Thymus (tissue), 11 donors: ENCODE results near the gene SMARCA4. TPM values are rescaled to one million over a fixed set of nuclear protein-coding genes. Genes with fewer than 3 reads are reported as not detected.
"Not testable (repeated sequence)": the region's sequence is repeated elsewhere in the genome, so short reads cannot be mapped to it uniquely, and the experiment has no call there.

Experiments used
- DNase-seq, 9 donors: peaks; one replicate each; pipeline ENCODE4 v3.0.0-alpha.2; 2013; ENCODE audit warnings: low spot score in 9 of 9, low read depth in 6 of 9, missing footprints in 1 of 9
- H3K27ac ChIP-seq, 2 donors: one replicate each; pipeline ENCODE4 v1.5.1; 2013; ENCODE audit warnings: control low read depth in 1 of 2, low read depth in 1 of 2, low read length in 1 of 2, mild to moderate bottlenecking in 1 of 2, moderate library complexity in 1 of 2
- H3K27me3 ChIP-seq, 2 donors: one replicate each; pipeline ENCODE4 v1.5.1; 2013; ENCODE audit warnings: low read length in 1 of 2; ENCODE audit not compliant: control insufficient read depth in 2 of 2, insufficient read depth in 1 of 2
- H3K36me3 ChIP-seq, 2 donors: one replicate each; pipeline ENCODE4 v1.5.1; 2013; ENCODE audit warnings: low read length in 1 of 2, mild to moderate bottlenecking in 1 of 2, moderate library complexity in 1 of 2; ENCODE audit not compliant: control insufficient read depth in 2 of 2, insufficient read depth in 2 of 2
- H3K4me1 ChIP-seq, 2 donors: one replicate each; pipeline ENCODE4 v1.5.1; 2013; ENCODE audit warnings: low read length in 2 of 2; ENCODE audit not compliant: control insufficient read depth in 2 of 2, insufficient read depth in 2 of 2
- H3K4me3 ChIP-seq, 2 donors: one replicate each; pipeline ENCODE4 v1.5.1; 2013; ENCODE audit warnings: low read length in 2 of 2, control low read depth in 1 of 2, mild to moderate bottlenecking in 1 of 2
- H3K9me3 ChIP-seq, 2 donors: one replicate each; pipeline ENCODE4 v1.5.1; 2013; ENCODE audit warnings: low read length in 1 of 2, mild to moderate bottlenecking in 1 of 2; ENCODE audit not compliant: control insufficient read depth in 2 of 2, insufficient read depth in 1 of 2
- WGBS: extraction: QIAGEN DNeasy Blood & Tissue Kit; methylation state at CpG from one replicate; pipeline ENCODE4 v1.1.7; 2013; 5-methylcytosine and 5-hydroxymethylcytosine counted together
- polyA plus RNA-seq: library from polyadenylated mRNA; stranded (reverse); fragments of 200-250 nt; gene quantifications from one replicate; pipeline ENCODE4 v1.2.3, GENCODE V29; 2013
- total RNA-seq: library from RNA; stranded (reverse); fragments of 120-200 nt; gene quantifications from one replicate; pipeline ENCODE4 v1.2.4, GENCODE V29; 2013
- donor health status: healthy.

Gene SMARCA4
- total and polyA plus RNA-seq, 2 donors, result 76.6 to 88.0 TPM

DNA sequence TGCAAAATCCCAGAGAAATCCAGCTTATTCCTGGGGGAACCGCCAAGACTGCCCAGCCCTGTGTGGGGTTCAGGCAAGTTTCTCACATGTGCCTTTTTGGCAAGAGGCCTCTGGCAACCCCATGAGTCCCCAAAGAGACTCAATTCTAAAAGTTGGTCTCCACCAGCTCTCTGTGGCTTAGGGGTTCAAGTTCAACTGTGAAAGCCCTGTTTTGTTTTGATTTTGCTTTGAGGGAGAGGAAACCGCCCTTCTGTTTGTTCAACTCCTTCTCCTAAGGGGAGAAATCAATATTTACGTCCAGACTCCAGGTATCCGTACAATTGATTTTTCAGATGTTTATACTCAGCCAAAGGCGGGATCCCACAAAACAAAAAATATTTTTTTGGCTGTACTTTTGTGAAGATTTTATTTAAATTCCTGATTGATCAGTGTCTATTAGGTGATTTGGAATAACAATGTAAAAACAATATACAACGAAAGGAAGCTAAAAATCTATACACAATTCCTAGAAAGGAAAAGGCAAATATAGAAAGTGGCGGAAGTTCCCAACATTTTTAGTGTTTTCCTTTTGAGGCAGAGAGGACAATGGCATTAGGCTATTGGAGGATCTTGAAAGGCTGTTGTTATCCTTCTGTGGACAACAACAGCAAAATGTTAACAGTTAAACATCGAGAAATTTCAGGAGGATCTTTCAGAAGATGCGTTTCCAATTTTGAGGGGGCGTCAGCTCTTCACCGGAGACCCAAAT, 127.8 kb downstream of the SMARCA4 start:
- H3K36me3 ChIP-seq, result peaks cover 0 to under 1% of the 10 kb centered on the region in 2 donors
- peaks cover 9 to 49% of the 10 kb centered on the region in 2 donors for H3K4me1 ChIP-seq
- no peak for DNase-seq
- H3K9me3 ChIP-seq, result no peaks in the 10 kb centered on the region
- peak overlapping the region in 1 of 2 donors; percentile 93 for H3K27ac ChIP-seq
- peaks cover 0 to 2% of the 10 kb centered on the region in 2 donors for H3K27me3 ChIP-seq
- 52% methylated on average over 11 of the region's 11 CpGs for WGBS
- H3K4me3 ChIP-seq, result peak overlapping the region; percentile 79 to 91

DNA sequence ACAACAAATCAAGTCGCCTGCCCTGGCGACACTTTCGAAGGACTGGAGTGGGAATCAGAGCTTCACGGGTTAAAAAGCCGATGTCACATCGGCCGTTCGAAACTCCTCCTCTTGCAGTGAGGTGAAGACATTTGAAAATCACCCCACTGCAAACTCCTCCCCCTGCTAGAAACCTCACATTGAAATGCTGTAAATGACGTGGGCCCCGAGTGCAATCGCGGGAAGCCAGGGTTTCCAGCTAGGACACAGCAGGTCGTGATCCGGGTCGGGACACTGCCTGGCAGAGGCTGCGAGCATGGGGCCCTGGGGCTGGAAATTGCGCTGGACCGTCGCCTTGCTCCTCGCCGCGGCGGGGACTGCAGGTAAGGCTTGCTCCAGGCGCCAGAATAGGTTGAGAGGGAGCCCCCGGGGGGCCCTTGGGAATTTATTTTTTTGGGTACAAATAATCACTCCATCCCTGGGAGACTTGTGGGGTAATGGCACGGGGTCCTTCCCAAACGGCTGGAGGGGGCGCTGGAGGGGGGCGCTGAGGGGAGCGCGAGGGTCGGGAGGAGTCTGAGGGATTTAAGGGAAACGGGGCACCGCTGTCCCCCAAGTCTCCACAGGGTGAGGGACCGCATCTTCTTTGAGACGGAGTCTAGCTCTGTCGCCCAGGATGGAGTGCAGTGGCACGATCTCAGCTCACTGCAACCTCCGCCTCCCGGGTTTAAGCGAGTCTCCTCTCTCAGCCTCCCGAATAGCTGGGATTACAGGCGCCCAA, 128.6 kb downstream of the SMARCA4 start, which contains the start of gene LDLR:
TSS of gene LDLR (plus strand) at position 210 of the 760 bp plus-strand sequence. CDS start at position 296, 86 bp downstream.
- peak in 8 of 9 donors; percentile 67 to 90 (median 76) for DNase-seq
- H3K36me3 ChIP-seq, result peaks cover 0 to 7% of the 10 kb centered on the region in 2 donors
- H3K27ac ChIP-seq, result peak within 1 kb of the TSS; percentile 60 to 93
- peaks cover 9 to 51% of the 10 kb centered on the region in 2 donors for H3K4me1 ChIP-seq
- peaks cover 0 to 2% of the 10 kb centered on the region in 2 donors for H3K27me3 ChIP-seq
- H3K4me3 ChIP-seq, result peak within 1 kb of the TSS; percentile 79 to 91
- under 1% methylated on average over 43 of the region's 43 CpGs for WGBS
- H3K9me3 ChIP-seq, result no peaks in the 10 kb centered on the region

DNA sequence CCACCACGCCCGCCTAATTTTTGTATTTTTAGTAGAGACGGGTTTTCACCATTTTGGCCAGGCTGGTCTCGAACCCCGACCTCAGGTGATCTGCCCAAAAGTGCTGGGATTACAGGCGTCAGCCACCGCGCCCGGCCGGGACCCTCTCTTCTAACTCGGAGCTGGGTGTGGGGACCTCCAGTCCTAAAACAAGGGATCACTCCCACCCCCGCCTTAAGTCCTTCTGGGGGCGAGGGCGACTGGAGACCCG, 129.1 kb downstream of the SMARCA4 start:
- H3K9me3 ChIP-seq, DNase-seq, H3K27me3 ChIP-seq: not testable (repeated sequence)
- H3K27ac ChIP-seq, result peak overlapping the region; percentile 60 to 93
- H3K36me3 ChIP-seq, result peaks cover 0 to 12% of the 10 kb centered on the region in 2 donors
- under 1% methylated on average over 15 of the region's 15 CpGs for WGBS
- peak overlapping the region; percentile 79 to 91 for H3K4me3 ChIP-seq
- H3K4me1 ChIP-seq, result peaks cover 9 to 56% of the 10 kb centered on the region in 2 donors

DNA sequence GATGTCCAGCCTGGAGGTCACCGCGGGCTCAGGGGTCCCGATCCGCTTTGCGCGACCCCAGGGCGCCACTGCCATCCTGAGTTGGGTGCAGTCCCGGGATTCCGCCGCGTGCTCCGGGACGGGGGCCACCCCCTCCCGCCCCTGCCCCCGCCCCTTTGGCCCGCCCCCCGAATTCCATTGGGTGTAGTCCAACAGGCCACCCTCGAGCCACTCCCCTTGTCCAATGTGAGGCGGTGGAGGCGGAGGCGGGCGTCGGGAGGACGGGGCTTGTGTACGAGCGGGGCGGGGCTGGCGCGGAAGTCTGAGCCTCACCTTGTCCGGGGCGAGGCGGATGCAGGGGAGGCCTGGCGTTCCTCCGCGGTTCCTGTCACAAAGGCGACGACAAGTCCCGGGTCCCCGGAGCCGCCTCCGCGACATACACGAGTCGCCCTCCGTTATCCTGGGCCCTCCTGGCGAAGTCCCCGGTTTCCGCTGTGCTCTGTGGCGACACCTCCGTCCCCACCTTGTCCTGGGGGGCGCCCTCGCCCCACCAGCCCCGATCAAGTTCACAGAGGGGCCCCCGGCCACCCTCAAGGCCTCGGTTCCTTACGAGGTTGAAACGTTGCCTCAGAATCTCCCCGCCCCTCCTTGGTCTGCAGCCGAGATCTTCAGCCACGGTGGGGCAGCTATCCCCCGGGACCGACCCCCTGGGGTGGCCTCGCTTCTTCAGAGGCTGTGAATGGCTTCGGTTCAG, 129.6 kb downstream of the SMARCA4 start:
- DNase-seq, result peak; percentile 73 to 97 (median 91)
- H3K36me3 ChIP-seq, result peaks cover 0 to 14% of the 10 kb centered on the region in 2 donors
- H3K4me1 ChIP-seq, result peaks cover 9 to 58% of the 10 kb centered on the region in 2 donors
- peak overlapping the region; percentile 79 to 91 for H3K4me3 ChIP-seq
- H3K27ac ChIP-seq, result peak overlapping the region; percentile 98
- H3K27me3 ChIP-seq, result peaks cover 0 to 2% of the 10 kb centered on the region in 2 donors
- under 1% methylated on average over 64 of the region's 64 CpGs for WGBS
- H3K9me3 ChIP-seq, result no peaks in the 10 kb centered on the region

DNA sequence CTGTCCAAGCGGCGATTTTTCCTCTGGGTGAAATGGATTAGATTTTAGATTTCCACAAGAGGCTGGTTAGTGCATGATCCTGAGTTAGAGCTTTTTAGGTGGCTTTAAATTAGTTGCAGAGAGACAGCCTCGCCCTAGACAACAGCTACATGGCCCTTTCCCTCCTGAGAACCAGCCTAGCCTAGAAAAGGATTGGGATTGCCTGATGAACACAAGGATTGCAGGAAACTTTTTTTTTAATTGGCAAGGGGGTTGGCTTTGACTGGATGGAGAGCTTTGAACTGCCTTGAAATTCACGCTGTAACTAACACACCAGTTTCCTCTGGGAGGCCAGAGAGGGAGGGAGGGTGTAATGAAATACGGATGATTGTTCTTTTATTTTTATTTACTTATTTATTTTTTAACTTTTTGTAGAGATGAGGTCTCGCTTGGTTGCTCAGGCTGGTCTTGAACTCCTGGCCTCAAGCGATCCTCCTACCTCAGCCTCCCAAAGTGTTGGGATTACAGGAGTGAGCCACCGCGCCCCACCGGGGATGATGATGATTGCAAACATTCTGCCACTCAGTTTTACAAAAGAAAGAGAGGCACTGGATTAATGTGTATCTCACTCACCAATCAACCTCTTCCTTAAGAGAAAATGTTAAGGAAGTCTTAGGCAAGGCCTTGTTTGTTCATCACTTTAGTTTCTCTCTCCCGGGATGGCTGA, 130.3 kb downstream of the SMARCA4 start:
- WGBS, result 55% methylated on average over 11 of the region's 11 CpGs
- no peak for DNase-seq

DNA sequence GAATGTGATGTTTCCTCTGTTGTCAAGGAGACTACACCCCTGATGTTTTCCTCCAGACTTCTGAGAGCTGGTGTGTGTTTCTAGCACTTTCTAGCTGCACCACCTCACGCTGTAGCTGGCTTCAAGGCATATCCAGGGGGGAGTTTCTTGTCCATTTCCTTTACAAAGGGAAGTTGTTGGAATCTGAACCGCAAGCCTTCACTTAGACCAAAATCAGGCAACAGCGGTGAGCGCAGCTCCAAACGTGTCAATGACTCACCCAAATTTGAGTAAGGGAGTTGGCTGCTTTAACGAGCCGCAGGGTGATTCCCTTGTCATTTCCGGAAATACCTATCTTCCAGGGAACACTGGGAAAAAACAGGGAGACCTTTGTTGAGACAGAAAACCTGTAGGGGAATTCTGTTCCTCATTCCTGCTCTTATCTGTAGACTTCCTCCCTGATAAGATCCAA, 130.9 kb downstream of the SMARCA4 start:
- DNase-seq, result peak in 3 of 9 donors; percentile 35 to 76 (median 57)
- peak overlapping the region; percentile 76 to 98 for H3K27ac ChIP-seq
- peaks cover 2 to 27% of the 10 kb centered on the region in 2 donors for H3K36me3 ChIP-seq
- peaks cover 9 to 67% of the 10 kb centered on the region in 2 donors for H3K4me1 ChIP-seq
- H3K27me3 ChIP-seq, result peaks cover 0 to 2% of the 10 kb centered on the region in 2 donors
- H3K9me3 ChIP-seq, result no peaks in the 10 kb centered on the region
- peak overlapping the region in 1 of 2 donors; percentile 91 for H3K4me3 ChIP-seq
- WGBS, result 54% methylated on average over 8 of the region's 8 CpGs

More for the DNA sequence above, 130.3 kb downstream of the SMARCA4 start:
- Histone ChIP-seq H3K4me3 (peak overlapping the region; percentile 79 to 91), H3K9me3 (no peaks in the 10 kb centered on the region), H3K36me3 (peaks cover 0 to 21% of the 10 kb centered on the region in 2 donors), H3K4me1 (peaks cover 9 to 62% of the 10 kb centered on the region in 2 donors), H3K27ac (peak overlapping the region; percentile 98), H3K27me3 (peaks cover 0 to 2% of the 10 kb centered on the region in 2 donors)

DNA sequence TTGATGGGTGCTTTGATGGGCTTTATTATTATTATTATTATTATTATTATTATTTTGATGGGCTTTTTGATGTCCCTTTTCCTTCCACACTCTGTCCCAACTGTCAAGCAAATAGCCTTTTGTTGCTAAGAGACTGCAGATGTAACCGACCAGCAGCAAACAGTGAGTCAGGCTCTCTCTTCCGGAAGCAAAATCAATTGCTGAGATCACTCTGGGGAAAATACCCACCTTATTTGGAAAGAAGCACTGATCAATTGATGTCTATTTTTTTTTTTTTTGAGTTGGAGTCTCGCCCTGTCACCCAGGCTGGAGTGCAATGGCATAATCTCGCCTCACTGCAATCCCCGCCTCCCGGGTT, 131.3 kb downstream of the SMARCA4 start:
- H3K36me3 ChIP-seq, result peaks cover 2 to 29% of the 10 kb centered on the region in 2 donors
- peaks cover 9 to 68% of the 10 kb centered on the region in 2 donors for H3K4me1 ChIP-seq
- H3K27ac ChIP-seq, result peak overlapping the region; percentile 60 to 98
- H3K9me3 ChIP-seq, result no peaks in the 10 kb centered on the region
- DNase-seq, result no peak
- no peak overlapping the region for H3K4me3 ChIP-seq
- WGBS, result 93% methylated on average over 6 of the region's 6 CpGs
- H3K27me3 ChIP-seq, result peaks cover 0 to 2% of the 10 kb centered on the region in 2 donors

DNA sequence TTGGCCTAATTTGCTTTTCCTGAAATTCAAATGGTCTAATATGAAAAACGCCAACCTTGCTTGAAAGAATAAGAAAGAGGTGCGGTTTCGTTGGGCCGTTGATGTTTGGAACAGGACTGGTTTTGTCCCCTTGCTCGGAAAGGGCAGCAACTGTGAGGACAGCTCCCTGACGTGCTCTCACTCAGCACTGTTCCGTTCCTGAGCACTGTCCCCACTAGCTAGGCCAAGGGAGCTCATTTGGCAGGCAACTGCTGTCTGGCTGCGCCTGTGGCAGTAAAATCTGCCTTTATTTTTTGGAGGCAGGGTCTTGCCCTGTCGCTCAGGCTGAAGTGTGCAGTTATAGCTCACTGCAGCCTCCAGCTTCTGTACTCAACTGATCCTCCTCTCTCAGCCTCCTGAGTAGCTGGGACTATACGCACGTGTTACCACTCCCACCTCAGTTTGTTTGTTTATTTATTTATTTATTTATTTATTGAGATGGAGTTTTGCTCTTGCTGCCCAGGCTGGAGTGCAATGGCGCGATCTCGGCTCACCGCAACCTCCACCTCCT, 132.9 kb downstream of the SMARCA4 start:
- peaks cover 0 to 5% of the 10 kb centered on the region in 2 donors for H3K9me3 ChIP-seq
- DNase-seq, result no peak
- no peak overlapping the region for H3K27ac ChIP-seq
- H3K4me3 ChIP-seq, result no peak overlapping the region
- H3K4me1 ChIP-seq, result peaks cover 9 to 58% of the 10 kb centered on the region in 2 donors
- 98% methylated on average over 15 of the region's 15 CpGs for WGBS
- H3K27me3 ChIP-seq, result peaks cover 0 to 2% of the 10 kb centered on the region in 2 donors
- H3K36me3 ChIP-seq, result peaks cover 5 to 31% of the 10 kb centered on the region in 2 donors
